Measurements from ENCODE around the gene USP10.

The USP10 gene

DNA sequence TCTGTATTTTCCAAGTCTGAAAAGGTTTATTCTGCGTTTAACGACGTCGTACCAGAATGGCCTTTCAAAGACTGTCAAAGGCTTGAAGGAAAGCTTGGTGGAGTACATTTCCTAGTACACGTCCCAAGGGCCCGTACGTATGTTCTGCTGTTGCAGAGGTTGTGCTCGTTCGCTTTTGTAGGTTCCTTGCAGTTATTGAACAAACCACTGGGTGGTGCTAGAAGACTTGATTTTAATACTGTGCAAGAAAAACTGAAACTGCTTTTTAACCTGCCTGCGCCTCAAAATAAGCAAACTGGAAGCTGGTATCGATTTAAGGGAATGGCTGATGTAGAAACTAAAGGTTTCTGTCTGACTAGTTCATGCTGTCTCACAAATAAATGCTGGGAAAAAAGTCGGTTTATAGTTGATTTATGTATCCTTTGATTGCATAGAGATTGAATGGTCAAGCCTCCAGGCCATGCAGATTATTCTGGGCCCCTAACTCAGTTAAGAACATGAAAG, 54.6 kb downstream of the USP10 start:
- peak; percentile 65 for DNase-seq

DNA sequence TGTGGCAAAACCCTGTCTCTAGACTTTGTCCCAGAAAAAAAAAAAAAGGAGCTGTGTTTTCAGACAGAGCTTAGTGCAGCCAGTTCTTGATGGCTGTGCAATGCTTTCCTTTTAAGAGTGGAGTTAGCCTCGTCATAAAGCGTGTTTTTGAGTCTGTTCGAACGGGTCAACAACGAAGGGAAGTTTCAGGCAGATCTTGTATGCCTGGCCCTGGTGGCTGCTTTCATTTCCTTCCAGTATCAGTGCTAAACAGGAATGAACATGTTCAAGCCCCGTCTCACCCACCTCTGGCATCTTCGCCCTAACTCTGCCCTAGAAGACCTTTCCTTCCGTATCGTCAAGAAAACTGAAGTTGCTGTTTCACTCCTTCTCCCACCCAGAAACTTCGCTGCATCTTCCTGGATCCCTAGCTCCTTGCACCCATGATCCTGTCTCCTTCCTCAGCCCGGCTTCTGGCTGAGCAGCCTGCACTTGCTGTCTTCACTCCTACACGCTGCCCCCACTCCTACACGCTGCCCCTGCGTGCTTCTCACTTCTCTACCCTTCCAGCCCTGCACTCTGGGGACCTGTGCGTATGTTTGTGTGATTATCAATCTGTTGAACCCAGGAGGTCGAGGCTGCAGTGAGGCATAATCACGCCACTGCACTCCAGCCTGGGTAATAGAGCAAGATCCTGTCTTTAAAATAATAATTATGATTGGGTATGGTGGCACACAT, 55.3 kb downstream of the USP10 start:
- no peak for DNase-seq

DNA sequence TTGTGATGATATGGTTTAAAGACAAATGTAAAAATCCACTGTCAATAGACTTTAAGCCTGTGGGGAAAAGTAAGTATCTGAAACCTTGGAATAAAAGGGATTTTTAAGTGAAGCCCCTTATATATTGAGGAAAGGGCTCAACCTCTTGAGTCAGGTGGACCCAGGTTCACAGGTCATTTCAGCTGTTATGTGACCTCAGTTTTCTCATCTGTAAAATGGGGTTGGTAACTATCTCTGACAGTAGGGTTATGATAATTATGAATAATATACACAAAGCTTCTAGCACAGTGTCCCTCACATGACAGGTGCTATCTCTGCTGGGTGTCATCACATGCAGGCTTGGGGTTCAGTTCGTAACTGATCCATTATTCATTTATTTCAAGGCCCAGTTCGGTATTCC, 57.0 kb downstream of the USP10 start:
- no peak for DNase-seq

DNA sequence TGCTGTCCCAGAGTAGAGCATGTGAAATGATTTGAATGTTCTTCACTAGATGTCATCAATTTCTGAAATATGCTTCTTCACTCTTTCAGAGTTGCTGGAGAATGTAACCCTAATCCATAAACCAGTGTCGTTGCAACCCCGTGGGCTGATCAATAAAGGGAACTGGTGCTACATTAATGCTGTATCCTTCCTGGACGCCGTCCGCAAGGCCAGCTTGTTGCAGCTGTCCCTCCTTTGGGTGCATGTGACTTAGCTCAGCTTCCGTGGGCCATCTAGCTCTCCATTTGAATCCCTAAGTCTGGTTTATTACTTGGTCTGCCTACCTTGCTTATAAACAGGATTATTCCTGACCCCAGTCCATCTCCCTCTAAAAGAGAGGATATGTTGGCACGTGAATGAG, 58.8 kb downstream of the USP10 start:
- DNase-seq = no peak

DNA sequence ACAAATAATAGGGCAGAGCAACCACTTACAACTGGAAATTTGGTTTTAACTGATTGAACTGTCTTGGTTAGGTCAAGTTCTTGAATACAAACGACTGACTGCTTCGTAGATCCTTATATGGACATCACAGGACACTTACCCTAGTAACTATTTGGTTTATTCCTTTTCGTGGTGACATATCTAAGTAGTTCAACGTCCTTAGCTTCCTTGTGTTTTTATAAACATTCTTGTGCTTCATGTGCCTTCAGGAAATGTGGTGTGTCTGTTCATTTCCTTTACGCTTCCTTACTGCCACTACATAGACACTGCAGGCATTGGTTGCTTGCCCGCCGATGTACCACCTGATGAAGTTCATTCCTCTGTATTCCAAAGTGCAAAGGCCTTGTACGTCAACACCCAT, 59.3 kb downstream of the USP10 start:
- no peak for DNase-seq

DNA sequence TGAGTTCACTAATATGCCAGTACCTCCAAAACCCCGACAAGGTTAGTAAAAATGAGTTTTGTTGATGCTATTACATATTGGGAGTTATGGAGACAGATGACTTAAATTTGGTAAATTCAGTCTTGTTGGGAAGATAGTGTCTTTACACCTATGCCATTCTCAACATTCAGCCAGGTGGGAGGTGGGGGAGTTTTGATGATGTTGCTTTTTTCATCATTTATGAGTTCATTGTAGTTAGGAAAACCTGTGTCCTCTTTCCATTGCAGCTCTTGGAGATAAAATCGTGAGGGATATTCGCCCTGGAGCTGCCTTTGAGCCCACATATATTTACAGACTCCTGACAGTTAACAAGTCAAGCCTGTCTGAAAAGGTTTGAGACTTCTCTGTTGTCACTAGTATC, 60.1 kb downstream of the USP10 start:
- no peak for DNase-seq

DNA sequence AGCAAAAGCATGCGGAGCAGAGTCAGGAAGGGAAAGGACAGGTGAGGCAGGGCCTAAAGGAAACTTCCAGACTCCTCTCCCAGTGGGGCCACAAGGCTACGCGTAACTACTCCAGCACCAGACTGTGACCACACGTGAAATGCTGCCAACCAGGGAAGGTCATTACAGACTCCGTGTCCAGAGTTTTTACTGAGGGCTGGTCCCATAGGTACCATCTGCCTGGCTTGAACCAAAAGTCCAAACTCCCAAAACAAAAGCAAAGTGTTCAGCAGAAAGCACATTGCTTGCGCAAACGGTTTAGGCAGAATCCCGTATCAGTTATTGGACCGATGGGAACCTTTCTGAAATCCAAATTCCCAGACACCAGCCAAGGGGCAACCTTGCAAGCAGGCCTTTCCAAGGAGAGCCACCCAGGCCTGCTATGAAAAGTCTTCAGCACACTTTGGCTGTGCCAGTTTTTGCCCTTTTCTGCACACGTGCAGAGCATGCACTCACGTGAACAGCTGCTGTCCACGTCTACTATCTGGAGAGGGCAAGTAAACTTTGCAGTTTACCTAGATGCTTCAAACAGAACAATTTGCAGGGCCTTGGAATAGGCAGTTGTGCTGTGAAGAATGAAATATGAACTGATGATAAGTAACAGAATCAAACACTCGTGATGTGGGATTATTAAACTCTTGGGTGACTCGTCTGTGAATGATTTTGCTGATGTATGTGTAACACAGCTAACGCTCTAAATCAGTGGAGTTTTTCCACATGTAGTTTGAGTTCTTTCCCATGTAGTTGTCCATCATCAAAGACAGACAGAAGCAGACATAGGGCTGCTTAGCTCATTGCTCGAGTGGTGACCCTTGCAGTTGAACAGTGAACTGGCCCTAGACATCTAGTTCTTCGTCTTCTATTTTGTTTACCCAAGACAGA, 61.9 kb downstream of the USP10 start:
- DNase-seq = no peak

DNA sequence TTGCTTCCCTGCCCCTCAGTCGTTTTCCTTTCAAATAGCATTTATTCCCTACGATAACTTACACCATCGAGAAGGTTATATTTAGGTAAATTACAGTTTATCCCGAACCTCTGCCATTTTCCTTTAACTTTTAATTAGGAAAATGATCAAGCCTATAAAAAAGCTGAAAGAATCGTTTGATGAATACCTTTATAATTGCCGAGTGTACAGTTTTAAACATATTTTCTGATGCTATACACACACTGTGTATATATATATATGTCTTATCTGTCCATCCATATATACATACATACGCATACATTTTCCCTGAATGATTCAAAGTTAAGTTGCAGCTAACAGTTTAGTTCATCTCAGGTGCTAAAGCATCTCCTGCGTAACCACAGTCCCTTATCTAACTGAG, 63.4 kb downstream of the USP10 start:
- no peak for DNase-seq

DNA sequence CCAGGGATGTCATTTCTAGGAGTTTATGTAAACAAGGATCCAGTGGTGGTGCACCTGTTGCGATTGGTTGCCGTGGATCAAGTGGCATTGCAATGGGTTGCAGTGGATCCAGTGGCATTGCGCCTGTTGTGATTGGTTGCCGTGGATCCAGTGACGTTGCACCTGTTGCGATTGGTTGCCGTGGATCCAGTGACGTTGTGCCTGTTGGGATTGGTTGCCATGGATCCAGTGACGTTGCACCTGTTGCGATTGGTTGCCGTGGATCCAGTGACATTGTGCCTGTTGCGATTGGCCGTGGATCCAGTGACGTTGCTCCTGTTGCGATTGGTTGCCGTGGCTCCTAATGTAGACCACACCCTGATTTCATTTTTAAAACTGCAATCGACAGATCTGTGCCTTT, 63.8 kb downstream of the USP10 start:
- no peak for DNase-seq

DNA sequence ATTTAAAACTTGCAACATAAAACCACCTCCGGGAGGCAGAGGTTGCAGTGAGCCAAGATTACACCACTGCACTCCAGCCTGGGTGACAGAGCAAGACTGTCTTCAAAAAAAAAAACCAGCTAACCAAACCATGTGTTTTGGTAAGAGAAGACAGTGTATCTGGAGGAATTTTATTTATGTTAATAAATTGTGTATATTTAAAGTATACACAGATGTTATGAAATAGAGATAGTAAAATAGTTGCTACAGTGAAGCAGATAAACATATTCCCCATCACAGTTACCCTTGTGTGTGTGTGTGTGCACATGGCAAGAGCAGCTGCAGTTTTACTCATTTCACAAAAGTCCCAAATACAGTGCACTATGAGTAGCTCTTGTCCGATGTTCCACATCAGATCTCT, 65.2 kb downstream of the USP10 start:
- DNase-seq = no peak

DNA sequence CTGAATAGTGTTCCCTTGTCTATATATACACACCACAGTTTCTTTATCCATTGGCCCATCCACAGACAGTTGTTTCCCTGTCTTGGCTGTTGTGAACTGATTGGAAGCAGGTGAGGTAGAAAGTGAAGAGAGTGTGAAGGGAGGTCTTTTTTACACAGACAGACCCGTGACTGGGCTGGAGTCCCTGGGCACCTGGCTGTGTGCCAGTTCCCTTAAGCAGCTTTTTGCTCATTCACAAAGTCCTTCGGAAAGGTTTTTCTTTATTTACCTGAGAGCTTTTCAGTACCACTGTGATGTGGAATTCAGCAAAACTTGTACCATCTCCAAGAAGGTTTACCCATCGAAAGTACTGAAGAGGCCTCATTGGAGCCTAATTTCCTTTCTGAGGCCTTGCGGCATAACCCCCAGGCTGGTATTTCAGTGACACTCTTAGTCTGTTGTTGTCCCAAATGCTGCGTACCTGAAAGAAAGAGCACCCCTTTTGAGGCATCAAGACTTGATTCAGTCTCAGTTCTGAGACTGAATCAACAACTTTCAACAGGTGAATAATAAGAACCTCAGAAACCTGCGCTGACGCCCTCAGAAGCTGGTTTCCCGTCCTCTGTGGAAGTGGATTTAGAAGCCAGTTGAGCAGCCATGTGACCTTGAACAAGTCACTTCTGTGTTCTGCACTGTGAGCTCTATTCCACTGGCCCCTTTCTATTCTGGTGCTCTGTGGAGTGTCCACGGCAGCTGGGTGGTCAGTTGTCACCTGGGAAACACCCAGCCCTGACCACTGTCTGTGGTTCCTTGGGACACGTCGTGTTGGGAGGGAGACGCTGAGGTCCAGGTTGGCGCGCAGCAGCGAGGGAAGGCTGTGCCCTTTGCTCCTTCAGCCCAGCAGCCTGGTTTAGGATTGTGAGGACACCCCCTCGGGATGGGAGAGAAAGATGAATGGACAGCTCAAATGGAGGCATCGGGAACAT, 66.1 kb downstream of the USP10 start:
- DNase-seq = no peak

DNA sequence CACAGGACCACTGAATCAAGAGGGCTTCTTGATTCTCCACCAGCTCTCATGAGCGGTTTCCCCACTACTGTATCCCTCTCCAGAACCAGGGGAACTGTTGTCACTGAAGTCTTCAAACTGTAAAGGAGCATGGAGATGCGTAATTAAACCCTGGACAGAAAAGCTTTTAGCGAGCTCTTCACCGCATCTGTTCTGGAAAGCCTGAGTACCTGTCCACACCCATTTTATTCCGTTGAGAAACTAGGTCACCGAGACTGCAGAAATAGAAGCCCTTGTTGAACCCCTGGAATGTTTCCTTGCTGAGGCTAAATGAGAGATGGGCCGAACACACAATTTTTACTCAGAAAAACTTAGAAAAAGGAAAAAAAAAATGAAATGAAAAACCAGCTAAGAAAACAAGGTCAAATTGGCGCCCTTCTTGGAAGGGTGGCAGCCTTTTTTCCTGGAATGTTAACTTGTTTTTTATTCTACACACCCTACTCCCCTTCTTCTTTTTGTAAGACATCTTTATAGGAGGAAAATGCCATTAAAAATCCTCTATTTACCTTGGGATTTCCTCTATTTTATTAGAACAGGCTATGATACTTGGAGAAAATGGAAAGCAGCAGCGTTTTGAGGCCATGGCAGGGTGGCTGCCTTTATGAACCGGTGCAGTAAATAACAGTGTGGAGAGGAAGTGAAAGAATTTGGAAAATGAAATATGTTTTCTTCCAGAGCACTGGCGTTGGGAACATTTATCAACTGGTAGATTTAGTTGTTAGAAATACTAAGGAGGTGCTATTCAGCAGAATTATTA, 67.4 kb downstream of the USP10 start:
- no peak for DNase-seq

DNA sequence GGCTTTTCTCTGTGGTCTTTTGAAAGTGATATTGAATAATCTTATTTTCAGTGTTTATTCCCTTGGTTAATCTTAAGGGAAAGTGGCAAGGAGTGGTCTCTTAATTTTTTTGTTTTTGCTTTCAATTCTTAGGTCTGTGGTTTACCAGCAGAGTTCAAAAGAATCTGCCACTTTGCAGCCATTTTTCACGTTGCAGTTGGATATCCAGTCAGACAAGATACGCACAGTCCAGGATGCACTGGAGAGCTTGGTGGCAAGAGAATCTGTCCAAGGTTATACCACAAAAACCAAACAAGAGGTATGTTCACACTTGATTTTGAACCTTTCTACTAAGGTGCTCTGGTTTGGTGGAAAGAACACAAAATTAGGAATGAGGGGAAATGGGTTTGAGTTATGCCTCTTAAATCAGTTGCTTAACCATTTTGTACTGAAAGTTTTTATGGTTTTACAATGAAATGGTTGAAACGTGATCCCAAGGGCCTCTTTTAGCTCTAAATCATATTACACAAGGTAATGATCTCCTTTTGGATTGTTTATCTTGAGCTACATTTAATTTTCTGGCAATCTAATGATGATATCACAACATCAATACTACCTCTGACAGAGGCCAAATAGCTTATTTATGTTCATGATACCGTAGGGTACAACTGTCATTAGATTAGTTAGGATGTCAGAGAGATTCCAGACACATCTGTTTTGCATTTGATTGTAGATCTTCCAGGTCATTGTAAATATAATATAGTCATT, 68.4 kb downstream of the USP10 start:
- DNase-seq = no peak

DNA sequence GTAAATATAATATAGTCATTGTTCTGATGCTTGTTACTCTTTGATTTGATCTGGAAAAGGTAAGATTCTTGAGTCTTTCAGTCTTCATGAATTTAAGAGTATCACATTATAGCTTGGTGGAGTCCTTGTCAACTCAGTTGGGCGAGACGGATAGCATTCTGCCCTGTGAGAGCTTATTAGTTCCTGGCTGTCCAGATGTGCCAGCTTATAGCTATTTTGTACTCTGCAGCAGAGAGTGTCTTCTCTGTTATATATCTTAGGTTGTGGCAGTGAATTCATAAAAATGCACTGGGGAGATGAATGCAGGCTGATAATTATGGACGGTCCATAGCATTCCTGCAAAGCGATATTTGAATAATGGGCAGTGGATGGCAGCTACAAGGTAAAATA, 69.0 kb downstream of the USP10 start:
- no peak for DNase-seq

DNA sequence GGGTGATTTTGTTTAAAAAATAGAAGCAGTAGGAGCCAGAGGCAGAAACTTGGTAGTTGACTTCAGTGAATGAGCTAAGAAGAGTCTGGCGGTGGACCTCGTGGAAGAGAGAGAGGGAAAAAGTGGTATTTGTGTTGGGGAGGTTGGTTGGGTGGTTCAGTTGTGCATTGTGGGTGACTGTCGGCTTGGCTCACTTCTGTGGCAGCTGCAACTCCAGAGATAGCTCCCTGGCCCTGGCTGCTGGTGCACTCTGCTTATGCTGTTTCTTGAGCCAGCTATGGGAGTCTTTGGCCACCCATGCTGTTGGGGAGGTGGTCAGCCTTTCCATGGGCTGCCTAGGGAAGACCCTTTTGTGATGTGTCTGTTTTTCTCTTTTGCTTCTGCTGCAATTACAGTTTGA, 69.6 kb downstream of the USP10 start:
- no peak for DNase-seq

DNA sequence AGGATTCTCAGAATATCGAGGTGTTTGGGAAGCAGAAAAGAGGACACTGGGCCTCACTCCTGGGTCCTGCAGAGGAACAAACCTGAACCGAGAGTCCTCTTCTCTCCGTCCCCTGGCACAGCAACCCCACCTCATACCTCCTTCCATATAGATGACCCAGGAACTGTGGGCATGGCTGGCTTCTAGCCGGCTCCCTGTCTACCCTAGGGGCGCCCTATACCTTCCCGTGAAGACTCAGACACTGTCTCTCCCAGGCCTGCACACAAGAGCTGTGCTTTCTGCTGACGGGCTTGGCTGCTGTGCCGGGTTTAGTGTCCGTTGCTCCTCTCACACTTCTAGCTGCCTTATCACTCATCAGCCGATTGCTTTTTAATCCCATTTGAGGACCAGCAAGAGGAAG, 73.5 kb downstream of the USP10 start:
- no peak for DNase-seq

DNA sequence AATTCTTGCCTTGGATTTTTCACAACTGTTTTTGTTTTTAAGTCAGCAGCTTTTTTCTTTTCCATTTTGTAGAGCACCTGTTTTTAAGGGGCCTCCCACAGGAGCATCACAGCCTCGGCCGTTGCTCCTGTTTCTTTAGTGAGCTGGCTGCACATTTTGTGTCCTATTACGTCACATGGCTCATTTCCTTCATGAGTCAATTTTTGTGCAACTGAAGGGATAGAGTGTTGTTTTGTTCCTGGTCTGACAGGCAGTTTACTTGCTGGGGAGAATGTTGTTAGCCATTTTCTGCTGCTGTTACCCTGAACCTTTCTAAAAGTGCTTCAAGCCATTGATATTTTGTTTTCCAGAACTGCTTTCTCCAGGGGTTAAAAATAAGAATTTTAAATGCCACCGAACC, 75.0 kb downstream of the USP10 start:
- DNase-seq = no peak

DNA sequence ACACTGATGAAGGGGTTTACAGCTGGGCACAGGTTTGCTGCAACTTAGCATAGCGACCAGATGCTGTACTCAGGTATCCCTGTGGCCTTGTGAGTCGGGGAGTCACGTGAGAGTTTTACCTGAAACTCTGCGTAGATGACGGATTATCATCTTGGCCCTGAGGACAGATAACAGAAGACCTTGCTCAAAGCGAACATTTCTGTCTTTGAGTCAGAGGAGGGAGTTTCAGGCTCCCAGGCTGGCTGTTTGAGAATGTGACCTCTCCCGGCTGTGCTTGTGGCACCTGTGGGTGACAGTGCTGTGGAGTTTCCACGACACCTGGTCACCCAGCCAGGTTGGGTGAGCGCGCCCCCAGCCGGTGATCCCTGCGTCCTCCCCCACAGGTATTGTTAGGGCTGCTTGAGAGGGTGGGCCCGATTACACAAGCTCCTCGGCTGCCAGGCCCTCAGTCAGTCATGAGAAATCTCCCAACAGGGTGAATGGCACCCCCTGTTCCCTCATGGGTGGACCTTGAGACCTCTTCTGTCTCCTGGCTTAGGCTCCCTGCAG, 75.5 kb downstream of the USP10 start:
- DNase-seq = no peak

DNA sequence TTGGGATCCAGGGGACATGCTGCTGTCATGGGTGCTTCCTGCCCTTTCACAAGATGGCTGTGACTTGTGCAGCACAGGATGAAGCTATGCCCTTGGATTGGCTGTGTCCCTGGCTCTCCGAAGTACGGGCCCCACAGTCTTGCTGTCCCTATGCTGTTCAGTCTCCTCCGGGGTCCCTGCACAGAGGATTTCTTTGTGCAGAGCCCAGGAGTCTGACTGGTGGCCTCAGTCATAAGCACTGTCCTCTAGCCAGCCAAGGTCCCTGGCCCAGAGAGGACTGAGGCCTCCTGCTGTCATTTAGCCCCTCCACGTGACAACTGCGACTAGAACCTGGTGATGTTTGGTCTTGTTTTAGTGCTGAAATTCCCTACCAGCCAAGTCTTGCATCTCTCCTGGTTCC, 77.6 kb downstream of the USP10 start:
- DNase-seq = no peak

DNA sequence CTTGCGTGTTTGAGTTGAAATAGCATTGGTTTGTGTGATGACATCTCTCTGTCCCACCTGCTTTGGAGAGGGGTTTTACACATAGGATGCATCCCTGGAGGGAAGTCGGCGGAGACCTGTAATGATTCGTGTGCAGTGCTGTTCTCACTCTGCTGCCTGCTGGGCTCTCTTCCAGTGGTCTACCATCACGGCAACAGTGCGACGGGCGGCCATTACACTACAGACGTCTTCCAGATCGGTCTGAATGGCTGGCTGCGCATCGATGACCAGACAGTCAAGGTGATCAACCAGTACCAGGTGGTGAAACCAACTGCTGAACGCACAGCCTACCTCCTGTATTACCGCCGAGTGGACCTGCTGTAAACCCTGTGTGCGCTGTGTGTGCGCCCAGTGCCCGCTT, 78.9 kb downstream of the USP10 start:
- DNase-seq = no peak

DNA sequence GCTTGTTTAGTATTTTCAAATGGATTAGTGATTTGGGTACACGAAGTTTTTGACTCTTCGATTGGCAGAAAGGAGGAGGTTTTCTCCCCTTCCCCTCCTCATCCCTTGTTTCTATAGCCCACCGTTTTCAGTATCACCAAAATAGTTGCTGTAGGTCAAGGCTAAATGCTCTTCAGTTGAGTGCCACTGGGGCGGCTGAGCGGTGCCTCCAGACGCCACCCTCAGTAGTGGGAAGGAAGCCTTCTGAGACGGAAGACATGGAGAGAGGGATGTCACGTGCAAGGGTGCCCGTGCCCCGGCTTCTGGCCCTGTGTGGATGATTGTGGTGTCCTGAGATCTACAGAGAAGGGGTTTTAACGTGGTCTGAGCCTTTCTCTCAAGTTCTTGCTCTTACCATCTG, 80.3 kb downstream of the USP10 start:
- no peak for DNase-seq

Data from NCI-H1092 treated with DMSO at 0.1 percent for 48 hours (cell line).